Keratinocyte (primary cell): ENCODE data around the gene RFC5. TPM values are rescaled to one million over a fixed set of nuclear protein-coding genes. Genes with fewer than 3 reads are reported as not detected.

Experiments used
- DNase-seq: peaks from one replicate; pipeline ENCODE4 v3.0.0-alpha.2; 2011; ENCODE audit warnings: low read depth, missing footprints, low spot score
- FAIRE-seq: peaks from 2 replicates; lab custom pipeline; 2011; peaks lifted over from hg19 to GRCh38; lab: Jason Lieb, UNC
- H2AFZ ChIP-seq: 2 replicates; pipeline ENCODE4 v1.6.0; 2012; ENCODE audit warnings: low read length, control low read depth, inconsistent platforms; ENCODE audit not compliant: control insufficient read depth
- H3K27ac ChIP-seq: 2 replicates; pipeline ENCODE4 v1.5.1; 2011; ENCODE audit warnings: low read length; ENCODE audit not compliant: control insufficient read depth, insufficient read depth
- H3K27me3 ChIP-seq: 3 replicates; pipeline ENCODE4 v1.6.0; 2011; ENCODE audit warnings: low read length; ENCODE audit not compliant: control insufficient read depth, insufficient read depth; ENCODE audit errors: extremely low read depth
- H3K36me3 ChIP-seq, 2 experiments: 2 replicates in 1 of 2; 3 replicates in 1 of 2; pipeline ENCODE4 v1.5.1; 2011; ENCODE audit warnings: low read length in 2 of 2, mild to moderate bottlenecking in 1 of 2; ENCODE audit not compliant: control insufficient read depth in 2 of 2, insufficient read depth in 2 of 2; ENCODE audit errors: extremely low read depth in 1 of 2
- H3K4me1 ChIP-seq: 3 replicates; pipeline ENCODE4 v1.5.1; 2011; ENCODE audit warnings: low read length; ENCODE audit not compliant: control insufficient read depth, insufficient read depth; ENCODE audit errors: extremely low read depth
- H3K4me2 ChIP-seq: 3 replicates; pipeline ENCODE4 v1.6.0; 2011; ENCODE audit warnings: low read depth, low read length; ENCODE audit not compliant: control insufficient read depth, insufficient read depth; ENCODE audit errors: extremely low read depth
- H3K4me3 ChIP-seq, 3 experiments: fragments of 200-600 bp in 1 of 3; sonication (generic) in 1 of 3; 2 replicates in 2 of 3; 3 replicates in 1 of 3; pipeline ENCODE4 v1.5.1; 2011 to 2016; ENCODE audit warnings: low read length in 3 of 3, mild to moderate bottlenecking in 3 of 3, control low read depth in 2 of 3, inconsistent platforms in 1 of 3, low read depth in 1 of 3, mixed read lengths in 1 of 3, mixed run types in 1 of 3, moderate library complexity in 1 of 3; ENCODE audit not compliant: control insufficient read depth in 2 of 3, insufficient read depth in 2 of 3; ENCODE audit errors: extremely low read depth in 1 of 3
- H3K79me2 ChIP-seq: 2 replicates; pipeline ENCODE4 v1.6.0; 2012; ENCODE audit warnings: low read length; ENCODE audit not compliant: control insufficient read depth, insufficient read depth
- H3K9ac ChIP-seq: 3 replicates; pipeline ENCODE4 v1.6.0; 2011; ENCODE audit warnings: low read length; ENCODE audit not compliant: control insufficient read depth, insufficient read depth; ENCODE audit errors: extremely low read depth
- H3K9me1 ChIP-seq: 3 replicates; pipeline ENCODE4 v1.6.0; 2011; ENCODE audit warnings: low read length; ENCODE audit not compliant: control insufficient read depth, insufficient read depth; ENCODE audit errors: extremely low read depth
- H3K9me3 ChIP-seq: 2 replicates; pipeline ENCODE4 v1.5.1; 2012; ENCODE audit warnings: low read depth, low read length; ENCODE audit not compliant: control insufficient read depth
- H4K20me1 ChIP-seq: 3 replicates; pipeline ENCODE4 v1.6.0; 2011; ENCODE audit warnings: low read length; ENCODE audit not compliant: control insufficient read depth, insufficient read depth; ENCODE audit errors: extremely low read depth
- CTCF ChIP-seq, 3 experiments: IDR thresholded peaks in 1 of 3; conservative IDR thresholded peaks in 1 of 3; optimal IDR thresholded peaks in 1 of 3; 2 replicates in 2 of 3; 3 replicates in 1 of 3; pipeline versions ENCODE3 to v1.5.1; 2011; ENCODE audit warnings: low read length in 3 of 3, mild to moderate bottlenecking in 3 of 3, moderate library complexity in 2 of 3, control low read depth in 1 of 3, inconsistent platforms in 1 of 3; ENCODE audit not compliant: insufficient read depth in 2 of 3; ENCODE audit errors: extremely low read depth in 1 of 3
- EZH2 ChIP-seq: IDR thresholded peaks from one replicate; pipeline ENCODE4 v1.6.1; 2012; ENCODE audit warnings: inconsistent platforms, mild to moderate bottlenecking, low read length, moderate library complexity
- dilution Hi-C: fragments of 300-500 bp; cut with MboI; formaldehyde crosslinking; loops from one replicate; pipeline ENCODE4 v1.7.0; 2020; ENCODE audit warnings: low sequenced_read_pairs; ENCODE audit not compliant: extremely low pct_ligation_motif_present
- polyA plus RNA-seq, 5 experiments: library from polyadenylated mRNA; depleted of rRNA in 3 of 5; stranded (reverse) in 3 of 5; stranded (forward) in 1 of 5; unstranded in 1 of 5; fragments of >200 nt; gene quantifications; 1 replicate in 1 of 5; 2 replicates in 3 of 5; 3 replicates in 1 of 5; pipeline versions ENCODE4 v1.2.1 to v1.2.3, GENCODE V29; 2011 to 2012; ENCODE audit warnings: missing spikeins in 2 of 5, low read depth in 1 of 5, low replicate concordance in 1 of 5

RFC5 gene
- polyA plus RNA-seq, 1 donor (not counting 4 experiments of a cell fraction or from before 2014, with no cell fraction given): 24.0 TPM

GRCh38 chr12:118029166-118029565, 12.7 kb downstream of the RFC5 start:
- Histone ChIP-seq H3K79me2 (no peaks in the 10 kb centered on the region), H3K4me2 (no peak overlapping the region), H3K27ac (no peak overlapping the region), H3K27me3 (no peaks in the 10 kb centered on the region), H4K20me1 (no peaks in the 10 kb centered on the region), H3K4me3 (no peak overlapping the region), H3K9me1 (no peaks in the 10 kb centered on the region), H3K36me3 (peaks cover 14 to 31% of the 10 kb centered on the region in 2 experiments), H2AFZ (no peak overlapping the region), H3K9ac (no peak overlapping the region), H3K4me1 (no peaks in the 10 kb centered on the region), H3K9me3 (no peaks in the 10 kb centered on the region)
- DNase-seq: no peak
- FAIRE-seq: no peak
- TF ChIP-seq EZH2: no peak
- TF ChIP-seq CTCF (optimal IDR thresholded peaks at IDR 0.05 in 1 of 3, IDR thresholded peaks at IDR 0.05 in 1 of 3, conservative IDR thresholded peaks at IDR 0.05 in 1 of 3; ENCODE audit: extremely low read depth in 1 of 3, insufficient read depth in 2 of 3, low read length in 3 of 3): no peak
- dilution Hi-C loops: no loop called here

- Histone ChIP-seq H3K27me3 (no peaks in the 10 kb centered on the region), H4K20me1 (no peaks in the 10 kb centered on the region), H3K9me1 (no peaks in the 10 kb centered on the region), H3K36me3 (peaks cover 32 to 33% of the 10 kb centered on the region in 2 experiments), H2AFZ (no peak overlapping the region), H3K4me1 (no peaks in the 10 kb centered on the region), H3K4me2 (no peak overlapping the region), H3K79me2 (no peaks in the 10 kb centered on the region), H3K27ac (no peak overlapping the region), H3K4me3 (no peak overlapping the region), H3K9ac (no peak overlapping the region), H3K9me3 (no peaks in the 10 kb centered on the region)
- TF ChIP-seq CTCF (optimal IDR thresholded peaks at IDR 0.05 in 1 of 3, IDR thresholded peaks at IDR 0.05 in 1 of 3, conservative IDR thresholded peaks at IDR 0.05 in 1 of 3; ENCODE audit: extremely low read depth in 1 of 3, insufficient read depth in 2 of 3, low read length in 3 of 3) (no peak), EZH2 (no peak)
- no peak for DNase-seq
- FAIRE-seq: no peak
- dilution Hi-C loops: no loop called here
Observed at GRCh38 chr12:118032188-118032587, 15.7 kb downstream of the RFC5 start.
